CD4-positive, alpha-beta T cell treated with Interleukin-15 for 1 hour (primary cell): ENCODE measurements around the gene R3HDM2.
"Not testable (repeated sequence)": the region's sequence is repeated elsewhere in the genome, so short reads cannot be mapped to it uniquely, and the experiment has no call there.

ENCODE experiments used
- DNase-seq: peaks from one replicate; pipeline ENCODE4 v3.0.0-alpha.2; 2020

Gene R3HDM2

DNA sequence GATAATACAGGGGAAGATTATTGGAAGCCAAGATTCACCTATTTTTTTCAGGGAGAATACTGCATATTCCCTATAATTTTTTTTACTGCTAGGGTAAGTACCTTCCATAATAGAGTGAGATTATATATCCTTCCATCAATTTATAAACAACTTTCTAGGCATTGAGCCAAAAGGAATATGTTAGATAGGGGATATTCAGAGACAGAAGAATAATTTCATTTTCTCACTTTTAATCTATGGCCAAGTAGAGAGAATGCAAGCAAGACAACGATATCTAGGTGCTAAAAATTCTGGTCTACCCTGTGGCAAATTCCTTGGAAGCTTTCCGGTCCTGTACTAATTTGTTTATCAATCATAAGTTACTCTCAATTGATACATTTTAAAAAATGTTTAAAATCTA lies 110.2 kb downstream of the R3HDM2 start:
- no peak for DNase-seq

GRCh38 chr12:57319678-57320469 lies 111.0 kb downstream of the R3HDM2 start:
- DNase-seq: no peak

- DNase-seq: no peak
Observed at GRCh38 chr12:57315681-57316080, 115.2 kb downstream of the R3HDM2 start.

DNA sequence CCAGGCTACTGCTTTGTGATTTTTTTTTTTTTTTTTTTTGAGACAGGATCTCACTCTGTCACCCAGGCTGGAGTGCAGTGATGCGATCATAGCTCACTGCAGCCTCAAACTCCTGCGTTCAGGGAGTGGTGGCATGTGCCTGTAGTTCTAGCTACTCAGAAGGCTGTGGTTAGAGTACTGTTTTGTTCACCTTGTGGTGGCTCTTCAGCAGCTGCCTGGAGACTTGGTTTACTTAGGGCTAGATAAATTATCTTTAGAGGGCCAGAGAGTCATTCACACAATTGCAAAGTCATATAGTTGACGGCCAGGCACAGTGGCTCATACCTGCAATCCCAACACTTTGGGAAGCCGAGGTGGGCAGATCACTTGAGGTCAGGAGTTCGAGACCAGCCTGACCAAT lies 118.6 kb downstream of the R3HDM2 start:
- DNase-seq: not testable (repeated sequence)

GRCh38 chr12:57309420-57309819 lies 121.4 kb downstream of the R3HDM2 start:
- no peak for DNase-seq

- DNase-seq: no peak
Observed at GRCh38 chr12:57300961-57301584, 129.8 kb downstream of the R3HDM2 start.

- no peak for DNase-seq
Observed at GRCh38 chr12:57299514-57300016, 131.3 kb downstream of the R3HDM2 start.

GRCh38 chr12:57296291-57296690 lies 134.6 kb downstream of the R3HDM2 start:
- no peak for DNase-seq

DNA sequence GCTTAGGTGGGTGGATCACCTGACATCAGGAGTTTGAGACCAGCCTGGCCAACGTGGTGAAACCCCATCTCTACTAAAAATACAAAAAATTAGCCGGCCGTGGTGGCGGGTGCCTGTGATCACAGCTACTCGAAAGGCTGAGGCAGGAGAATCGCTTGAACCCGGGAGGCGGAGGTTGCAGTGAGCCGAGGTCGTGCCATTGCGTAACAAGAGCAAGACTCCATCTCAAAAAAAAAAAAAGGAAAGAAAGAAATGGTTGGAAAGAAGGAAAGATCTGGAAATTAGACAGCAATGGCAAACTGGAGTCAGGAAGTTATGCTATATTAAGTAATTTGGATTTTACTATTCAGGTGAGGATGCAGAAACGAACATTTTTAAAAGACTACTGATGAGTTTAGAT lies 148.8 kb downstream of the R3HDM2 start:
- not testable (repeated sequence) for DNase-seq

DNA sequence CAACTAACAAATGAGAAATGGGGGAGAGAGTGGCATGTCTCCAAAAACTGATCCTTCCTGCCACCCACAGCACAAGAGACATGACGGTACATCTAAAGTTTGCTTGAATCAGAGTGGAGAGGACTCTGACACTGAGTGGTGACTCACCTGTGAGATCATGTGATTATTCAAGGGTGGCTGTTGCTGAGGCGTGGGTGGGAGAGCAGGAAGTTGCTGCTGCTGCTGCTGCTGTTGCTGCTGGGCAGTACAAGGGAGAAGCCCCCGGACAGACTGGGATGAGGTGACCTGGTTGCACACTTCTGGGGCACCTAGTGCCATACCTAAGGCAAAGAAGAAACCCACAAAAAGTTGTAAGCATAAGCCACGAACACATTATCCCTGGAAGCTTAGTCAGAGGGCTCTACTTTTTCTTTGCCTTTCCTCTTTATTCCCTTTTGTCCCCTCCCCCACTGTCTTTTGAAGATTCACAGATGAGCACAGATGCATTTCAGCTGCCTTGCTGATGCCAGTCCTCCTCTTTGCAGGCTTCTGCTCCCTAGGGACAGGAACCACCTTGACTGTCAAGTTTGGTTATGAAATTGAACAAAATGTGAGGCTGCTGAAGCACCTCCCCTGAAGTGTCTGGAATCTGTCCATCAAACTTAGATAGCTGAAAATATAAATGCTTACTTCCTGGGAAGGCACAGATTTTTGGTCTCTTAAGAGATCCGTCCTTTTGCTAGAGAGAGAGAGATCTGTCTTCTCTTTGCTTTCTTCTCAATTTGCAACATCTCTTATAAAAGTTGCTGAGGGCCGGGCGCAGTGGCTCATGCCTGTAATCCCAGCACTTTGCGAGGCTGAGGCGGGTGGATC lies 150.4 kb downstream of the R3HDM2 start:
- peak; percentile 69 for DNase-seq

DNA sequence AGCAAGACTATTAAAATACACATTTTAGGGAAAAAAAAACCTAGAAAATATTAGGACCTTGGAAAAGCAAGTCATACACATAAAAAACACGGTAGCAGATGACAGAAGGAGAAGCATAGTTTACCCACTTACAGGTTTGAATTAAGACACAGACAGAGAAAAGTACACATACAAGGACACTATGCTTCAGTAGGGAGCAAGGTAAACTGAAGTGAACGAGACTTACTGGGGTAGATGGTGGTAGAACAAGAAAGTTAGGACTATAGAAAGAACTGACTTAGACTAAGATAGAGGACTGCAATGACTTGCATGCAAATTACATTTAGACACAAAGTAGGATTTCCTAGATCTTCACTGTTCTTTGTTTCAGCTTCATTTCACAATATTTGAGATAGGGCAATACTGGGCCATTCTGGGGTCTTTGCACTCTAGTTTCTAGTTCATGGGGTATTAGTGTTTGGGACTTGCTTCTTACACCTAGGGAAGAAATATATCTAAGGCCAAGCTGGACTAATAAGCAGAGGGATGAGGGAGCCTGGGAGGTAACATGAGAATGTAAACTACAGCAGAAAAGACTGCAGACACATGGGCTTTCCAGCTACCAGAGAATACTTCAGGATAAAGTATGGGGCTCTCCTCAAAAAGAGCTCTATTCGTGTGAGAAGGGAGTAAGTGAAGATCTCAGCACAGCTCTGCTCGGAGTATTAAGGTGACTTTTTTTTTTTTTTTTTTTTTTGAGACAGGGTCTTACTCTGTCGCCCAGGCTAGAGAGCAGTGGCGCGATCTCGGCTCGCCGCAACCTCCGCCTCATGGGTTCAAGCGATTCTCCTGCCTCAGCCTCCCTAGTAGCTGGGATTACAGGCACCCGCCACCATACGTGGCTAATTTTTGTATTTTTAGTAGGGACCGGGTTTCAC lies 152.1 kb downstream of the R3HDM2 start:
- DNase-seq: no peak

- DNase-seq: no peak
Observed at GRCh38 chr12:57276935-57277563, 153.8 kb downstream of the R3HDM2 start.

DNA sequence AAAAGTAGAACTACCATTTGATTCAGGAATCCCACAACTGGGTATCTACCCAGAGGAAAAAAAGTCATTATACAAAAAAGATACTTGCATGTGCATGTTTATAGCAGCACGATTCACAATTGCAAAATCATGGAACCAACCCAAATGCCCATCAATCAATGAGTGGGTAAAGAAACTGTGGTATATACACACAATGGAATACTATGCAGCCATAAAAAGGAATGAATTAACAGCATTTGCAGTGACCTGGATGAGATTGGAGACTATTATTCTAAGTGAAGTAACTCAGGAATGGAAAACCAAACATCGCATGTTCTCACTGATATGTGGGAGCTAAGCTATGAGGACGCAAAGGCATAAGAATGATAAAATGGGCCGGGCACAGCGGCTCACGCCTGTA lies 154.6 kb downstream of the R3HDM2 start:
- DNase-seq: not testable (repeated sequence)

GRCh38 chr12:57273516-57273915 lies 157.3 kb downstream of the R3HDM2 start:
- no peak for DNase-seq

GRCh38 chr12:57272337-57273151 lies 158.3 kb downstream of the R3HDM2 start:
- DNase-seq: no peak

DNA sequence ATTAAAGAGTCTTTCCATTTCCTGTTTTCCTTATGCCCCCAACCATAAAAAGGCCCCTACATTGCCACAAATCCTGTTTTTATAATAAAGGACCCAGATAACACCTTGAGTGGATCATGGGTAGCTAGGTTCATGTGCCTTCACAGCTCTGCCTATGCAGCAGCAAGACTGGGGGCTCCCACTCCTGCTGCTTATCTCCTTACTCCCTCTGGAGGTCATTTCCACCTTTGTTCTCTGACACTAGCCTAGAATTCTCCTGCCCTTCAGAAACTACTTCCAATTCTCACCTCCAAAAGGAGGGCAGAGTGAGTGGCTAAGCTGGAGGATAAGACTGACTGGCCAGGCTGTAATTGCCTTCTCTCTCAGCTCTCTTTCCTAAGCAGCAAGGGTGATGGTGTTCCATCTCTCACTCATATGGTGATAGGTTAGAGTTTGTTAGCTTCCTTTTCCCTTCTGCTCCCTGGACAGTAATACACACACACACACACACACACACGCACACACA lies 159.8 kb downstream of the R3HDM2 start:
- no peak for DNase-seq

DNA sequence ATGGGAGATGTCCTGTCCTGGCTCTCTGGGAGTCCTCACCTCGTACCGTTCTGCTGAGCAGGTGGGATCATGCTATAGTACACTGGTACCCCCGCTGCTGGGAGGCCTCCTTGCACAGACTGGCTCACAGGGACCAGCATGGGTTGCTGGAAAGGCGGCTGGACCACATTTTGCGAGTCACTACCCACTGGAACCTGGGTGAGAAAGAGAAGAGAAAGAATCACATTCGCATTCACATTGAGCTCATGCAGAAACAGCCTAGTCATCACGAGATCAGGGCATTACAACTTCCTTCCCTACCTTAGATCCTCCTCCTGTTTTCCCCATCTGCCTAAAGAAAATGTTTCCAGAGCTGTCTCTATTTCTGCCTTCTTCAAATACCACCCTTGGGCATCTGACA lies 162.6 kb downstream of the R3HDM2 start:
- DNase-seq: no peak

- no peak for DNase-seq
Observed at GRCh38 chr12:57266681-57267080, 164.2 kb downstream of the R3HDM2 start.

- DNase-seq: no peak
Observed at GRCh38 chr12:57263096-57263495, 167.7 kb downstream of the R3HDM2 start.

DNA sequence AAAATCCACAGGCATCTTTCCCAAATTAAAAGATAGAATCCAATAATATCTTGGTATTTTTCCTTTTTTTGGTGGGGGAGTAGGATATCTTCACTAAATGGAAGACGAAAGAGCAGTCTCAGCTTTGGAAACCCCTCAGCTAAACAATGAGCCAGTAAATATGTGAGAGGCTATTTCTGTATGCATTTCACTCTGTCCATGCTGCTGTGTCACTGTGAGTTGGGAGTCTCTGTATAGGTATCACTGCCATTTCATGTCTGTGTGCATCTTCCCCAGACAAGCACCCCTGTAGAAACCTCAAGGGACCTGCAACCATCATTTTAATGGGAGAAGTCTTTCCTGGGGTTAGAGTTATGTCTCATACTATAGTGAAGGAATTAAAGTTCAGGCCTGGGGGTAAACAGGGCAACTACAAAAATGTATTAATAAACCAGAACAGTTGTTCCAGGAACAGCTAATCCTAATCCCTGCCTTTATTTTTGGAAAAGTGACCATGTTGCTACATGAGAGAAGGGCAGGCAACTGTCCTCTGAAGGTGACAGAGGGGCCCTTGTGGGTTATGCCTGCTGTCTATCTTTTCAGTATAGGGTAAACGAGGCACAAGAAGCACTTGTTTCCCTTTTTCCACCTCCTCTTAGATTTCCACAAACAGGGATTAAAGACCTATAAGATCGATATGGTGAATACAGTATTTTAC lies 168.6 kb downstream of the R3HDM2 start:
- DNase-seq: no peak
